Activated CD4-positive, alpha-beta memory T cell treated with anti-CD3 and anti-CD28 coated beads, Interleukin-2, amount 10 ng/mL, durations not matched to agents 7 days and 5 days (primary cell): ENCODE measurements around the gene RAB37. TPM values are rescaled to one million over a fixed set of nuclear protein-coding genes. Genes with fewer than 3 reads are reported as not detected.

Experiments
- CTCF ChIA-PET: fragments of 350-600 bp; sonication (Branson Sonifier 250); formaldehyde crosslinking; loops from one replicate; lab custom pipeline; 2021; ENCODE audit warnings: antibody characterized with exemption, inconsistent platforms; lab: Charles Lee
- POLR2A ChIA-PET: fragments of 350-600 bp; sonication (Branson Sonifier 250); formaldehyde crosslinking; loops from one replicate; lab custom pipeline; 2021; ENCODE audit warnings: antibody characterized with exemption; lab: Charles Lee
- DNase-seq: peaks from one replicate; pipeline ENCODE4 v3.0.0-alpha.2; 2020
- H3K27ac Mint-ChIP-seq: one replicate; pipeline ENCODE4 v1.8.0; 2021; ENCODE audit warnings: mild to moderate bottlenecking, mixed read lengths
- H3K27me3 Mint-ChIP-seq: one replicate; pipeline ENCODE4 v1.8.0; 2021; ENCODE audit warnings: mixed read lengths
- H3K36me3 Mint-ChIP-seq: one replicate; pipeline ENCODE4 v1.8.0; 2021; ENCODE audit warnings: low read depth, mixed read lengths
- H3K4me1 Mint-ChIP-seq: one replicate; pipeline ENCODE4 v1.8.0; 2021; ENCODE audit warnings: mixed read lengths
- H3K4me3 Mint-ChIP-seq: one replicate; pipeline ENCODE4 v1.8.0; 2021; ENCODE audit warnings: mild to moderate bottlenecking, mixed read lengths
- H3K9me3 Mint-ChIP-seq: one replicate; pipeline ENCODE4 v1.8.0; 2021; ENCODE audit warnings: mixed read lengths
- total RNA-seq, 2 experiments: library from RNA; stranded (reverse); gene quantifications; one replicate each; pipeline ENCODE4 v1.2.3, GENCODE V29; 2021

The RAB37 gene
- total RNA-seq, 2 experiments from 2014 or later, result 56.1 to 58.5 TPM

GRCh38 chr17:74740641-74741387 is 3.8 kb downstream of the RAB37 start:
- POLR2A ChIA-PET, result interaction anchor here (0.7 to 2.8 kb wide), 7 partner anchors 10 to 132 kb away, joined by 3 to 18 read pairs (median 8); partner anchors contain the start of gene FDXR
- Mint-ChIP-seq H3K4me1 (peaks cover 86% of the 10 kb centered on the region), H3K4me3 (no peak overlapping the region), H3K27ac (peak overlapping the region; percentile 91), H3K27me3 (peaks cover 5% of the 10 kb centered on the region), H3K36me3 (peaks cover 31% of the 10 kb centered on the region), H3K9me3 (no peaks in the 10 kb centered on the region)
- DNase-seq, result no peak
- CTCF ChIA-PET, result interaction anchor here (1.1 to 2.8 kb wide), 8 partner anchors 10 to 217 kb away, joined by 3 to 39 read pairs (median 12); no protein-coding TSS in a partner anchor

- POLR2A ChIA-PET, result interaction anchor here (0.7 to 2.8 kb wide), 10 partner anchors 9 to 131 kb away, joined by 3 to 18 read pairs (median 4); partner anchors contain the start of genes FDXR and NAT9
- Mint-ChIP-seq H3K36me3 (peaks cover 31% of the 10 kb centered on the region), H3K27me3 (no peaks in the 10 kb centered on the region), H3K27ac (peak overlapping the region; percentile 91), H3K9me3 (no peaks in the 10 kb centered on the region), H3K4me3 (peak overlapping the region; percentile 69), H3K4me1 (peaks cover 91% of the 10 kb centered on the region)
- CTCF ChIA-PET, result interaction anchor here (0.6 to 2.8 kb wide), 15 partner anchors 9 to 220 kb away, joined by 3 to 39 read pairs (median 4); partner anchors contain the start of gene NAT9
- peak; percentile 84 for DNase-seq
Observed at GRCh38 chr17:74742153-74742515, 5.1 kb downstream of the RAB37 start.

- Mint-ChIP-seq H3K36me3 (peaks cover 31% of the 10 kb centered on the region), H3K4me3 (peak overlapping the region; percentile 54), H3K4me1 (peaks cover 91% of the 10 kb centered on the region), H3K27me3 (no peaks in the 10 kb centered on the region), H3K9me3 (no peaks in the 10 kb centered on the region), H3K27ac (peak overlapping the region; percentile 91)
- no peak for DNase-seq
- ChIA-PET CTCF (interaction anchor here (0.7 to 2.8 kb wide), 11 partner anchors 8 to 219 kb away, joined by 3 to 39 read pairs (median 10); partner anchors contain the start of gene NAT9), POLR2A (interaction anchor here (0.8 to 2.8 kb wide), 9 partner anchors 8 to 130 kb away, joined by 3 to 18 read pairs (median 4); partner anchors contain the start of genes FDXR and NAT9)
Observed at GRCh38 chr17:74742978-74743545, 6.0 kb downstream of the RAB37 start.

GRCh38 chr17:74743755-74744154 is 6.7 kb downstream of the RAB37 start:
- no peaks in the 10 kb centered on the region for H3K27me3 Mint-ChIP-seq
- ChIA-PET POLR2A (interaction anchor here (4.5 to 9.2 kb wide), 2 partner anchors 16 to 32 kb away, joined by 15 to 98 read pairs; partner anchors contain the start of gene NAT9), CTCF (interaction anchor here (0.9 to 4.7 kb wide), 8 partner anchors 14 to 118 kb away, joined by 4 to 77 read pairs (median 30); partner anchors contain the start of gene NAT9)
- H3K27ac Mint-ChIP-seq, result peak overlapping the region; percentile 91
- no peak for DNase-seq
- no peaks in the 10 kb centered on the region for H3K9me3 Mint-ChIP-seq
- peaks cover 33% of the 10 kb centered on the region for H3K36me3 Mint-ChIP-seq
- H3K4me1 Mint-ChIP-seq, result peaks cover 84% of the 10 kb centered on the region
- H3K4me3 Mint-ChIP-seq, result no peak overlapping the region

GRCh38 chr17:74744349-74744713 is 7.3 kb downstream of the RAB37 start:
- H3K27ac Mint-ChIP-seq, result peak overlapping the region; percentile 91
- CTCF ChIA-PET, result interaction anchor here (0.5 to 4.7 kb wide), 12 partner anchors 7 to 236 kb away, joined by 3 to 77 read pairs (median 22); partner anchors contain the start of genes NAT9 and RAB37
- H3K9me3 Mint-ChIP-seq, result no peaks in the 10 kb centered on the region
- no peak overlapping the region for H3K4me3 Mint-ChIP-seq
- no peak for DNase-seq
- peaks cover 28% of the 10 kb centered on the region for H3K36me3 Mint-ChIP-seq
- POLR2A ChIA-PET, result interaction anchor here (1.2 to 9.2 kb wide), 6 partner anchors 10 to 128 kb away, joined by 3 to 98 read pairs (median 12); partner anchors contain the start of genes FDXR and NAT9
- H3K4me1 Mint-ChIP-seq, result peaks cover 78% of the 10 kb centered on the region
- H3K27me3 Mint-ChIP-seq, result no peaks in the 10 kb centered on the region

- DNase-seq, result peak; percentile 89
- Mint-ChIP-seq H3K27ac (peak overlapping the region; percentile 91), H3K36me3 (peaks cover 33% of the 10 kb centered on the region), H3K4me1 (peaks cover 72% of the 10 kb centered on the region), H3K4me3 (peak overlapping the region; percentile 8), H3K9me3 (no peaks in the 10 kb centered on the region), H3K27me3 (no peaks in the 10 kb centered on the region)
- POLR2A ChIA-PET, result interaction anchor here (0.8 to 9.2 kb wide), 11 partner anchors 9 to 128 kb away, joined by 3 to 98 read pairs (median 6); partner anchors contain the start of genes FDXR and NAT9
- CTCF ChIA-PET, result interaction anchor here (0.5 to 4.7 kb wide), 23 partner anchors 8 to 235 kb away, joined by 3 to 77 read pairs (median 6); partner anchors contain the start of genes FDXR, NAT9 and RAB37
Observed at GRCh38 chr17:74744714-74745547, 7.9 kb downstream of the RAB37 start.

- no peak for DNase-seq
- Mint-ChIP-seq H3K27ac (no peak overlapping the region), H3K27me3 (no peaks in the 10 kb centered on the region), H3K9me3 (no peaks in the 10 kb centered on the region), H3K36me3 (peaks cover 40% of the 10 kb centered on the region), H3K4me1 (peaks cover 65% of the 10 kb centered on the region), H3K4me3 (no peak overlapping the region)
- ChIA-PET POLR2A (interaction anchor here (0.7 to 9.2 kb wide), 14 partner anchors 8 to 127 kb away, joined by 3 to 98 read pairs (median 6); partner anchors contain the start of genes FDXR, NAT9 and RAB37), CTCF (interaction anchor here (0.9 to 4.7 kb wide), 19 partner anchors 8 to 215 kb away, joined by 3 to 77 read pairs (median 8); partner anchors contain the start of genes FDXR, NAT9 and RAB37)
Observed at GRCh38 chr17:74745548-74746177, 8.6 kb downstream of the RAB37 start.

GRCh38 chr17:74746376-74746775 is 9.3 kb downstream of the RAB37 start:
- peaks cover 61% of the 10 kb centered on the region for H3K4me1 Mint-ChIP-seq
- peak overlapping the region; percentile 71 for H3K4me3 Mint-ChIP-seq
- DNase-seq, result no peak
- no peaks in the 10 kb centered on the region for H3K9me3 Mint-ChIP-seq
- CTCF ChIA-PET, result interaction anchor here (0.8 to 4.7 kb wide), 18 partner anchors 9 to 215 kb away, joined by 3 to 77 read pairs (median 10); partner anchors contain the start of genes FDXR, NAT9 and RAB37
- no peaks in the 10 kb centered on the region for H3K27me3 Mint-ChIP-seq
- H3K36me3 Mint-ChIP-seq, result peaks cover 47% of the 10 kb centered on the region
- POLR2A ChIA-PET, result interaction anchor here (0.7 to 9.2 kb wide), 10 partner anchors 8 to 211 kb away, joined by 3 to 98 read pairs (median 9); partner anchors contain the start of genes FDXR, NAT9 and RAB37
- H3K27ac Mint-ChIP-seq, result peak overlapping the region; percentile 80

- Mint-ChIP-seq H3K36me3 (peaks cover 50% of the 10 kb centered on the region), H3K4me1 (peaks cover 61% of the 10 kb centered on the region), H3K27ac (peak overlapping the region; percentile 80), H3K4me3 (peak overlapping the region; percentile 71), H3K9me3 (no peaks in the 10 kb centered on the region), H3K27me3 (no peaks in the 10 kb centered on the region)
- no peak for DNase-seq
- ChIA-PET POLR2A (interaction anchor here (1.5 to 9.2 kb wide), 6 partner anchors 9 to 211 kb away, joined by 3 to 98 read pairs (median 14); partner anchors contain the start of genes NAT9 and RAB37), CTCF (interaction anchor here (0.8 to 4.7 kb wide), 12 partner anchors 10 to 214 kb away, joined by 3 to 77 read pairs (median 23); partner anchors contain the start of genes NAT9 and RAB37)
Observed at GRCh38 chr17:74746922-74747321, 9.9 kb downstream of the RAB37 start.

- H3K27me3 Mint-ChIP-seq, result no peaks in the 10 kb centered on the region
- DNase-seq, result no peak
- no peak overlapping the region for H3K27ac Mint-ChIP-seq
- CTCF ChIA-PET, result interaction anchor here (1.2 to 4.7 kb wide), 6 partner anchors 9 to 31 kb away, joined by 3 to 77 read pairs (median 30); partner anchors contain the start of genes NAT9 and RAB37
- peaks cover 61% of the 10 kb centered on the region for H3K4me1 Mint-ChIP-seq
- peaks cover 55% of the 10 kb centered on the region for H3K36me3 Mint-ChIP-seq
- no peaks in the 10 kb centered on the region for H3K9me3 Mint-ChIP-seq
- POLR2A ChIA-PET, result interaction anchor here (2.4 to 9.2 kb wide), 4 partner anchors 10 to 31 kb away, joined by 14 to 98 read pairs (median 42); partner anchors contain the start of genes NAT9 and RAB37
- H3K4me3 Mint-ChIP-seq, result peak overlapping the region; percentile 71
Observed at GRCh38 chr17:74748279-74748528, 11.1 kb downstream of the RAB37 start.
